ENCODE measurements around the gene MGAT4B. TPM values are rescaled to one million over a fixed set of nuclear protein-coding genes. Genes with fewer than 3 reads are reported as not detected.

MGAT4B gene
- total RNA-seq, 1 experiment from 2014 or later = 337 TPM

GRCh38 chr5:179798771-179799643 is 7.7 kb downstream of the MGAT4B start:
- intact Hi-C loops (cut with micrococcal nuclease; ENCODE audit: unreplicated experiment) = loop anchor here (5.0 kb wide), 2 partner anchors 38 to 177 kb away; partner anchors contain the start of gene HNRNPH1
- peaks cover 25% of the 10 kb centered on the region for H3K79me2 ChIP-seq (ENCODE audit: low read depth)
- H3K9me2 ChIP-seq (ENCODE audit: insufficient read depth) = no peaks in the 10 kb centered on the region
- peaks cover 48% of the 10 kb centered on the region for H3F3A ChIP-seq (ENCODE audit: insufficient read depth, low read depth)
- TF ChIP-seq CTCF (conservative IDR thresholded peaks at IDR 0.05) = no peak
- TF ChIP-seq EZH2 (IDR thresholded peaks at IDR 0.05; ENCODE audit: low read depth) = no peak
- no peak overlapping the region for H2AFZ ChIP-seq
- POLR2A ChIA-PET (ENCODE audit: unreplicated experiment) = no interaction called here
- no TSS peak for BruUV-seq (replicated peaks)
- H3K36me3 ChIP-seq (ENCODE audit: low read depth) = no peaks in the 10 kb centered on the region; the same call in none of the 2 replicates
- peaks cover 29% of the 10 kb centered on the region for H4K20me1 ChIP-seq (ENCODE audit: insufficient read depth)
- H3K4me2 ChIP-seq = no peak overlapping the region
- H3K27ac ChIP-seq = no peak overlapping the region
- no peaks in the 10 kb centered on the region for H3K27me3 ChIP-seq (ENCODE audit: insufficient read depth, low read depth)
- no peaks in the 10 kb centered on the region for H3K9me3 ChIP-seq (ENCODE audit: insufficient read depth, low read depth)
- peaks cover 34% of the 10 kb centered on the region for H3K4me1 ChIP-seq (replicated peaks; ENCODE audit: insufficient read depth)
- H3K4me3 ChIP-seq = no peak overlapping the region
- no peak for DNase-seq
- CTCF ChIA-PET = no interaction called here

GRCh38 chr5:179798144-179798770 is 8.4 kb downstream of the MGAT4B start:
- intact Hi-C loops (cut with micrococcal nuclease; ENCODE audit: unreplicated experiment) = loop anchor here (5.0 kb wide), 2 partner anchors 39 to 176 kb away; partner anchors contain the start of gene HNRNPH1
- no peak overlapping the region for H2AFZ ChIP-seq
- H3K27ac ChIP-seq = no peak overlapping the region
- H4K20me1 ChIP-seq (ENCODE audit: insufficient read depth) = peaks cover 23% of the 10 kb centered on the region
- no peaks in the 10 kb centered on the region for H3K9me3 ChIP-seq (ENCODE audit: insufficient read depth, low read depth)
- H3K4me1 ChIP-seq (replicated peaks; ENCODE audit: insufficient read depth) = peaks cover 26% of the 10 kb centered on the region
- no peak overlapping the region for H3K4me2 ChIP-seq
- no peak for DNase-seq
- no peak overlapping the region for H3K4me3 ChIP-seq
- POLR2A ChIA-PET (ENCODE audit: unreplicated experiment) = no interaction called here
- TF ChIP-seq EZH2 (IDR thresholded peaks at IDR 0.05; ENCODE audit: low read depth) (no peak), CTCF (conservative IDR thresholded peaks at IDR 0.05) (no peak)
- H3F3A ChIP-seq (ENCODE audit: insufficient read depth, low read depth) = peaks cover 47% of the 10 kb centered on the region
- no TSS peak for BruUV-seq (replicated peaks)
- H3K27me3 ChIP-seq (ENCODE audit: insufficient read depth, low read depth) = no peaks in the 10 kb centered on the region
- no peaks in the 10 kb centered on the region; the same call in none of the 2 replicates for H3K36me3 ChIP-seq (ENCODE audit: low read depth)
- CTCF ChIA-PET = interaction anchor here (0.6 kb wide), 1 partner anchor 13 kb away, joined by 3 read pairs; no protein-coding TSS in a partner anchor
- H3K9me2 ChIP-seq (ENCODE audit: insufficient read depth) = no peaks in the 10 kb centered on the region
- H3K79me2 ChIP-seq (ENCODE audit: low read depth) = peaks cover 25% of the 10 kb centered on the region

- DNase-seq = no peak
- TF ChIP-seq EZH2 (IDR thresholded peaks at IDR 0.05; ENCODE audit: low read depth) (no peak), CTCF (conservative IDR thresholded peaks at IDR 0.05) (no peak)
- H3K4me3 ChIP-seq = no peak overlapping the region
- H3K79me2 ChIP-seq (ENCODE audit: low read depth) = peaks cover 19% of the 10 kb centered on the region; the same call in 1 of the 2 replicates
- peaks cover 42% of the 10 kb centered on the region for H3F3A ChIP-seq (ENCODE audit: insufficient read depth, low read depth)
- no peaks in the 10 kb centered on the region for H3K9me2 ChIP-seq (ENCODE audit: insufficient read depth)
- peaks cover 18% of the 10 kb centered on the region for H4K20me1 ChIP-seq (ENCODE audit: insufficient read depth)
- H3K36me3 ChIP-seq (ENCODE audit: low read depth) = no peaks in the 10 kb centered on the region; the same call in none of the 2 replicates
- intact Hi-C loops (cut with micrococcal nuclease; ENCODE audit: unreplicated experiment) = loop anchor here (5.0 kb wide), 2 partner anchors 40 to 175 kb away; partner anchors contain the start of gene HNRNPH1
- POLR2A ChIA-PET (ENCODE audit: unreplicated experiment) = interaction anchor here (0.5 to 0.6 kb wide), 2 partner anchors 77 to 1576 kb away, joined by 3 to 11 read pairs; no protein-coding TSS in a partner anchor
- H2AFZ ChIP-seq = no peak overlapping the region
- peaks cover 21% of the 10 kb centered on the region for H3K4me1 ChIP-seq (replicated peaks; ENCODE audit: insufficient read depth)
- no peak overlapping the region for H3K4me2 ChIP-seq
- CTCF ChIA-PET = interaction anchor here (0.6 kb wide), 1 partner anchor 13 kb away, joined by 3 read pairs; no protein-coding TSS in a partner anchor
- no TSS peak for BruUV-seq (replicated peaks)
- no peaks in the 10 kb centered on the region for H3K9me3 ChIP-seq (ENCODE audit: insufficient read depth, low read depth)
- no peak overlapping the region for H3K27ac ChIP-seq
- H3K27me3 ChIP-seq (ENCODE audit: insufficient read depth, low read depth) = no peaks in the 10 kb centered on the region
These were observed 8.9 kb downstream of the MGAT4B start for GRCh38 chr5:179797741-179798140.
